COLO668 (cell line): ENCODE results near the gene ICAM4.
"Not testable (repeated sequence)": the region's sequence is repeated elsewhere in the genome, so short reads cannot be mapped to it uniquely, and the experiment has no call there.

Experiments
- DNase-seq: peaks from one replicate; lab custom pipeline; 2025; ENCODE audit not compliant: unreplicated experiment; lab: John Stamatoyannopoulos, UW

Gene ICAM4

GRCh38 chr19:10286803-10287737 is at the start of gene ICAM4:
TSS of gene ICAM4 (plus strand) at chr19:10286955. CDS start at chr19:10287013, 58 bp downstream.
- DNase-seq: no peak

GRCh38 chr19:10237702-10238101 is 49.1 kb upstream of the ICAM4 start:
- DNase-seq: peak; percentile 28

- DNase-seq: peak; percentile 76
Measured at GRCh38 chr19:10238172-10238783, 48.5 kb upstream of the ICAM4 start.

- not testable (repeated sequence) for DNase-seq
Measured at GRCh38 chr19:10241826-10242449, 44.8 kb upstream of the ICAM4 start.

- no peak for DNase-seq
Measured at GRCh38 chr19:10243606-10244005, 43.1 kb upstream of the ICAM4 start.

GRCh38 chr19:10245189-10245939 is 41.4 kb upstream of the ICAM4 start:
- no peak for DNase-seq

GRCh38 chr19:10246511-10246910 is 40.2 kb upstream of the ICAM4 start:
- no peak for DNase-seq

GRCh38 chr19:10251792-10252694 is 34.7 kb upstream of the ICAM4 start, which contains the start of gene MRPL4:
TSS of gene MRPL4 (plus strand) at chr19:10252214. CDS start at chr19:10252254, 40 bp downstream.
- peak; percentile 96 for DNase-seq

GRCh38 chr19:10252707-10253106 is 34.0 kb upstream of the ICAM4 start:
- no peak for DNase-seq

- DNase-seq: no peak
Measured at GRCh38 chr19:10254244-10254643, 32.5 kb upstream of the ICAM4 start.

- no peak for DNase-seq
Measured at GRCh38 chr19:10255358-10255757, 31.4 kb upstream of the ICAM4 start.

- DNase-seq: no peak
Measured at GRCh38 chr19:10256551-10256950, 30.2 kb upstream of the ICAM4 start.

- DNase-seq: no peak
Measured at GRCh38 chr19:10256970-10257615, 29.7 kb upstream of the ICAM4 start.

- no peak for DNase-seq
Measured at GRCh38 chr19:10258080-10258710, 28.6 kb upstream of the ICAM4 start.

- peak; percentile 75 for DNase-seq
Measured at GRCh38 chr19:10259162-10259905, 27.4 kb upstream of the ICAM4 start.

GRCh38 chr19:10260141-10260584 is 26.6 kb upstream of the ICAM4 start:
- no peak for DNase-seq

- DNase-seq: no peak
Measured at GRCh38 chr19:10262771-10263170, 24.0 kb upstream of the ICAM4 start.

- no peak for DNase-seq
Measured at GRCh38 chr19:10266706-10267105, 20.0 kb upstream of the ICAM4 start.
